HT-29 (cell line): ENCODE results near the gene CEP104. TPM values are rescaled to one million over a fixed set of nuclear protein-coding genes. Genes with fewer than 3 reads are reported as not detected.

Experiments used
- DNase-seq: peaks from one replicate; pipeline ENCODE4 v3.0.0-alpha.2; 2015; ENCODE audit warnings: low spot score
- total RNA-seq: library from RNA; depleted of rRNA; stranded (reverse); fragments of >200 nt; shearing (Covaris generic); gene quantifications from 2 replicates; pipeline ENCODE4 v1.2.3, GENCODE V29; 2014

CEP104 gene
- total RNA-seq, 1 experiment from 2014 or later, result 22.7 TPM

DNA sequence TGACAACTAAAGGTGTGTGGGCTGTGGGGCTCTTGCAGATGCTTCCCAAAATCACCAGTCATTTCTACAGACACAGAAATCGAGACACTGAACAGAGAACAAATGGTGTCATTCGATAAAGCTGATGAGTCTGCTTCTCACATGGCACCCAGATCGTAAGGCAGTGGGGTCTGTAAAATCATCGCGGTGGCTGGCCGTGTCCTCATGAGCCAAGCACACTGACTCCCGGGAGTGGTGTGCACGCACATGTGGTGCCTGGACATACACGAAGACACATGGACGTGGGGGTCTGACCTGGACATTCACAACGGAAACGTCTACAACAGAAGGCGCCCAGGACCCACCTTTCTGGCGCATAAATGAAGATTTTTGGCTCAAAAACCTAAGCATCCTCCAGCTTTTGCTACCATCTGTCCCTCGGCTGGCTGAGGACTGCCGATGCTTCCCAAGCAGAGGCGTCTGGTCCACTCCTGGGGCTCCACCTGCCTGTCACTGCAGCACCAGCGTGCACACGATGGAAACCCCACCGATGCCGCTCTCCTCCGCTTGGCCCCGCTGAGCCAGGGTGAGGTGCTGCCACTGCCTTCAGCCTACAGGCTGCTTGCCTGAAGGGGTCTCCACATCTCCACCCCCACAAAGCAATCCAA is 77.6 kb downstream of the CEP104 start:
- no peak for DNase-seq

DNA sequence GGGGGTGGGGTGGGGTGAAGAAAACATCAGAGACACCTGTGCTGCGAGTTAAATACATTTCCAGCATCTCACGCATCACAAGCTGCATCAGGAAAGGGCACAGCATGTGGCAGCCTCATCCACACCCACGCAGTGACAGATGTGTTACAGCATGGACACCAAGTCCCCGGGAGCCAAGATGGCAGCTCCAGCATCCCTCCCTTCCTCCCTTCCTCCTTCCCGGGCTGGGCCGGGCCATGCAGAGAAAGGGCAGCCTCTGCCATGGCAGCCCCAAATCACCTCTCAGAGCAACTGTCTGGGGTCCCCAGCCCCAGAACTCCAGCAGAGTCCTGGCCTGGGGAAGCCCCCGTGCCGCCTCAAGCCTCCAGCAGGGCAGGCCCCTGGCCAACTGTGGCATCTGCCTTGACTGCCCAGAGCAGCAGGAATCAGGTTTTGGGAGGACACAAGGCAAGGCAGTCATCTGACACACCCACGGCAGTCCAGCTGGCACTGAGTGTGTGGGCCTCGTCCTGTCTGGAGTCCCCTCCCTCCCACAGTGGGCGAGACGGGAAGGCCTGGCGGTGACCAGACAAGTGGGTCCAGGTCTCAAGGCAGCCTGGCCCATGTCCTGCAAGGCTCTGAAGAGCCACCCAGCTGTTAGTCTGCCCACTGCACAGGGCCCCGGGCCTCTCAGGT is 78.3 kb downstream of the CEP104 start:
- DNase-seq, result no peak

DNA sequence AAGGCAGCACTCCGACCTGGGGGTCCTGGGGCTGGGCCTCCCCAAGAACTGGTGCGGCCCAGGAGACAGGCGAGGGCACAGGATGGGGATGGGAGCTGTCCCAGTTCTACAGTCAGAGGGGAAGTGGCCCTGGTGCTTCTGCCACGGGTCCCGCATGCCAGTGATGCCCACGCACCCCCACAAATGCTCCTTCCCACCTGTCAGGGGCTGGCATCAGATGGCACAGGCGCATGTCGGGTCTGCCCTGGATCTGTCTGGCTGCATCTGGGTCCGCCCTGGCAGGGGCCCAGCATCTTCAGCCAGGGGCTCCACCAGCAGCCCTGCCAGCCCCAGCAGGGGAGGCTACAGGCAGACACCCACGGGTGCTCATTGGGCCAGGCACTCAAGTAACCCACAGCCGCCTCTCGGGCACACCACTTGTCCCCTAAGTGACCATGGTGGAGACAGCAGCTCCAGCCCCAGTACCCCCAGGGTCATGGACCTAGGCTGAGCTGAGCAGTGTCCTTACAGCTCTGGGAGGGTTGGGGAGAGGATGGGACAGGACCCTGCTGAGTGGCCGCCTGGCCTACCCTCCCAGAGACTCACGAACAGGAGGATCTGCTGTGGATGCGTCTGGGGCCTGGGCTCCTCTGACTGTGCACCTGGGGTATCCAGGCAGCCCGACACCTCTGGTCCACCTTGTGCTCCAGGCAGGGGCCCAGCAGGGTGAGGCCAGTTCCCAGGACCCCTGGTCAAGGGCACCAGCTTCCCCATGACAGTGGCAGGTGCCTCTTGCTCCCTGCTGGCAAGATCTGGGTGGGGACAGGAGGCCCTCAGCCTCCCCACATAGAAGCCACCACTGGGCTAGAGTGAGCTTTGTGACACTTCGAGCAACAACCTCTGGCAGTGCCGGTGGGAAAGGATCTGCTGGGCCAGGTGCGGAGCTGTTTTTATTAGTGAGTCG is 79.1 kb downstream of the CEP104 start:
- DNase-seq, result no peak

DNA sequence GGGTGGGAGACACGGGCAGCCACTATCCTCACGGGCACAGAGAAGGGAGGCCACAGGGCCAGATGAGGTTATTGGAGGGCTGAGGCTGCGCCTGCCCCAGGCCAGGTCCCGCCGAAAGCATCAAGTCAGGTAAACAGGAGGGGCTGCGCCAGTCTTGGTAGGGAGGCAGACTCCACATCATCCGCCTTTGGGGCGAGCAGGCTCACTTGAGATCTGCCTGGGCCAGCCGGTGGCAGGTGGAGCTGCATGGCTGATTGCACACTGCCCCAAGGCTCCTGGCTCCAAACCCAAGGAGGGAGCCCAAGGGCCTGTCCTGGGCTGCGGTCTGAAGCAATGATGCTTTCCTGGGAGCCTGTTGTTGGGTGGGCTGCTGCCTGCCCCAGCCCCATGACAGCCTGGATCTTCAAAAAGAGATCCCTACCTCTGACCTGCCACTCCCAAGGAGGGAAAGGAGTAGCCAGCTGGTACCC is 79.9 kb downstream of the CEP104 start:
- DNase-seq, result no peak

DNA sequence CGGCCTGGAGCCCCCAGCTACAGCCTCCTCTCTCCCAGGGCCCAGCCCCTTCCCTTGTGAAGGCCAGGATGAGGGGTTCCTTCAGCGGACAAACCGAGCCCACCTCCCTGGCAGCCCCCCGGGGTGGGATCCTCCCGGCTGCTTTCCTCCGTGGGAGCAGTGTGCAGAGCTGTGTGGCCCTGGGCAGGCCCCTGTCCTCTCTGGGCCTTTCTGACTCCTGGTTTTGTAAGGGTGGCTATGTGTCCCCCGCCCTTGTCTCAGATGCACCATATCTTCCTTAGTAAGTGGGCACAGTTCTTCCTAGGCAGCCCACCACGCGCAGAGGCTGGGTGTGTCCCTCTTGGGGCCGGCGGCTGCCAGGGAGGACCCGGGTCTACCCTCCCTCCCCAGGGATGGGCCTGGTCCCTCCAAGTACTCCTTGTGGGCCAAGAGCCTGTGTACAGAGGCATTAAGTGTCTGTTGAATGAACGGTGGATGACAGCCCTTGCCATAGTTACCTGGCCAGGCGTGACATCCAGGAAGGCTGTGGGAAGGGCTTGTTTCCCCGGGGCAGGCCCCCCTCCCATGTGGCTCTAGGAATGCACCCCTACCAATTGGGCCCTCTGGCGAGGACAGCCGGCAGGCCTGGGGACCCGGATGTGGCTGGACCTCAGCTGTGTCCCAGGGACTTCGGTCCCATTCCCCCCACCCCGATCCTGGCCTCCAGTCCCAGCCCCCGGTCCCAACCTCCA is 80.6 kb downstream of the CEP104 start:
- DNase-seq, result no peak

DNA sequence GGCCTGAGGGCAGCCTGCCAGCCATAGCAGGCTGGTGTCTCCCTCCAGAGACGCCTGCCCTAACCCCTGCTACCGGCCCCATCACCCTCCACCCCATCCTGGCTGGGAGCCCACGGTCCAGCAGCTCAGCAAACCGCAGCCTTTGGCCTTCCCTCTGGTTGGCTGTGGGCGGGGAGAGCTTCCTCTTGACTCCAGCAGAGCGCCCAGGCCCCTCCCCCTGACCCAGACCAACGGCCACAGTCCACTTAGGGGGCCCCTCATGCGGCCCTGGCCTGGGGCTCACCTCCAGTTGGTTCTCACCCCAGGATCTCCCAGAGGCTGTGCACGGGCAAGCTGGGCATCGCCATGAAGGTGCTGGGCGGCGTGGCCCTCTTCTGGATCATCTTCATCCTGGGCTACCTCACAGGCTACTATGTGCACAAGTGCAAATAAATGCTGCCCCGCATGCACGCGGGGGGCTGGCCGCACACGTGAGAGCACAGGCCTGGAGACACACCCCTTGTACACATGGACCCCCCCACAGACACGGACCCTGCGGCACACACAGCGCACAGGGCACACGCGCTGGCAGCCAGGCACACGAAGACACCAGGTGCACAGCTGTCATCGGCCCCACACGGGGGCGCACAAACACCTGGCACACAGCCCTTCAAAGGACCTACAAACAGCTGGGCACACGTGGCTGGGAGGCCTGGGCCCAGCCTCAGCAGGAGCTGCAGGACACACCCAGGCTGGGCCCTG is 81.4 kb downstream of the CEP104 start:
- peak; percentile 82 for DNase-seq

DNA sequence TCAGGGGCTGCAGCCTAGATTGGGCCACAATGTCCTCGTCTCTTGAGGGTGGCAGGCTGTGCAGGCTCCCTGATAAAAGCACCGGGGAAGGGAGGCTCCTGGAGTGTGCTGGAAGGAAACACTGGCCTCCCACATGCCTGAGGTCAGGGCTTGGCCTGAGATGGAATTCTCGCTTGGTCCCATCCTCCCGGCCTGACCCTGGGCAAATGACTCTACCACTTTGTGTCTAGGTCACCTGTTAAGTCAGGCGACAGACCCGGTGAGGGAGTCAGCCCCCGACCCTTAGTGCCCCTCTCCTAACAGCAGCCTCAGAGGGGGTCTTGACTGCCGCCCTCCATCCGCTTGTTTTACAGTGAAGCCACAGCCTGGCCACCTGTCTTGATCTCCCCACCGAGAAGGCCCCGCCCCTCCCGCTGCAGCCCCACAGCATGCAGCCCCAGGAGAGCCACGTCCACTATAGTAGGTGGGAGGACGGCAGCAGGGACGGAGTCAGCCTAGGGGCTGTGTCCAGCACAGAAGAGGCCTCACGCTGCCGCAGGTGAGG is 82.0 kb downstream of the CEP104 start:
- DNase-seq, result no peak

DNA sequence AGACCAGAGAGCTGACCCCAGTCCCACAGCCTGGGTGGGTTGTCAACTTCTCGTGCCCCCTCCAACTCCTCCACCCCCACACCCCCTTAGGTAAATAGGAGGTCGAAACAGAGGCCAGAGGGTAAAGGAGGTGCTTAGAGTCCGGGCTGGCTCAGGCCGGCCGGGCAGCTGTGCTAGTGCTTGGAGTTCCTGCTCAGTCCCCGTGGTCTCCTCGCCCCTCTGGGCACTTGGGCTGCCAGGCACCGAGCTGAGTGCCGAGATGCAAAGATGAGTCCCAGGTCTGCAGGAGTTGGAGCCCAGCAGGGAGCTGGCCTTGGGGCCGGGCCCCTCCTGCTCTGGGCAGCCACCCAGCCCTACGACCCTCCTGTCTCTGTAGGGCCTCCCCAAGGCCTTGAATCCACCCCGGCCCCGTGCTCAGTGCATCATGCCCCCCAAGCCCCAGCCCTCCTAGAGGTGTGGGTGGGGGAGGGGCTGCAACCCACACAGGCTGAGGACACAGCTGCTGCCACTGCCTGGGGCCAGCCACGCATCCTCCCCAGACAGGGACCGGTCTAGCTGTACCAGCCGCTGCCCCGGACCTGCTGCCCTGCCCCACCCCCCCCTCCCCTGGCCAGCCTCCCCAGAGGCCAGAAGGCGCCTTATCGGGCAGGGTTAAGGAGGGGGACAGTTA is 82.6 kb downstream of the CEP104 start:
- no peak for DNase-seq

DNA sequence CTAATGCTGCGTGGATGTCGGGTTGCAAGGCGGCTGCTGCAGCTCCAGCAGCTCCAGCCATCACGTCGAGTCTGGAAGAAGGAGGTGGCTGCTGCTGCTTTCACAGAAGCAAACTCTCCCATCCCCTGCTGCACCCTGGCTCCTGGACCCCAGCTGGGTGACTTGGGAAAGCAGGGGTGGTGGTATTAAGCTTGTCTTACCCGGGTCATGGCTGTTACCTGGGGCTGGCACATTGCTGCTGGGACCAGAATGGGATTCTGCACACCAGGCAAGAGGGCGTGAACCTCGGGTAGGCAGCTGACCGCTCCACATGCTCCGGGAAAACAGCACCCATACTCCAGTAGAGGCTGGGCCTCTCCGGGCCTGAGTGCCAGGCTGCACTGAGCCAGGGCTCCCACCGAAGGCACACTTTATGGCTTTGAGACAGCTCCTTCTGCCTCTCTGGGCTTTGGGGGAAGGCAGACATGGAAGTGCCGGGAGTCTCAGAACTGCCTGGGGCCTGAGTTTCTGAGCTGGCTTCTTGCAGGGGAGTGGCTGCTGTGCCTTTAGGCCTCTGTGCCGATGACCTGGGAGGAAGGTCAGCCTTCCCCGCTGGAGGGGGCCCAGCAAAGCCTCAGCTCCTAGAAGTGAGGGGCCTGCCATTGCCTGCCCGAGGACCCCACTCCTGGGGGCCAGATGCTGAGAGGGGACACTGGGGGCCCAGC is 83.3 kb downstream of the CEP104 start:
- DNase-seq, result no peak

DNA sequence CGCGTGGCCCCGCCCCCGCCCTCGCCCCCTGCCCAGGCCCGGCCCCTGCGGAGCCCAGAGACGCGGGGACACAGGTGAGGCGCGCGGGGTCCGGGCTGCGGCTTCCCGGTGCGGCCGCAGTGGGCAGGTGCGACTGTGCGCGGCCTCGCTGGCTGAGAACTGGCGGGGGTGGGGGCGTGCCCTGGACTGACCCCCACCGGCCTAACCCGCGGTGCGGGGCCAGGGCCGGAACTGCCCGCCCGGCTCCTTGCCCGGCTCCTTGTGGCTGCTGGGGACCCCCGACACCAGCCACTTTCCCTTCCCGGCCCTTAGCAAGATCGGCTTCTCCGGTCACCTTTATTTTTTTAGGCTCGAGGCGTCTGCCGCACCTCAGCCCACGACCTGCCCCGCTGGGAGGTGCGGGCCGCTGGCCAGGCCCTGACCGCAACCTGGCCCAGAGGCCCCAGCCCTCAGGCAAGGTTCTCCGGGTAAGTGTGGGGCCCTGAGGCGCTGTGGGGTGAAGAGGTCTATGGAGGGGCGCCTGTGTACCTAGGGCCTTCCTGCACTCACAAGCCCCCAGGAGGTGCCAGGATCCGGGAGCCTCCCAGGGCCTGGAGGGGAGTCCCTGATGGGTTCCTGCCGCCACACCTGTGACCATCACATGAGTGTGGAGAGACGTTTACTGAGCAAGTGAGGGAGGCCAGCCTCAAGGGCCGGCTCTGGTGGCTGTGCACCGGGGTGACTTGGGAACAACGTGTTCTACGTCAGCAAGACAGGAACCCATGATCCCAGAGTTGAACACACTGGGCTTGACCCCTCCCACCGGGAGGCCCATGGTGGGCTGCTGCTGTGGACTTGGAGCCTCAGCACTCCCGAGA is 84.1 kb downstream of the CEP104 start, which contains the start of gene SMIM1:
TSS of gene SMIM1 (plus strand) at position 35 of the 857 bp plus-strand sequence. CDS start 2,625 bp downstream, outside the sequence.
- no peak for DNase-seq

DNA sequence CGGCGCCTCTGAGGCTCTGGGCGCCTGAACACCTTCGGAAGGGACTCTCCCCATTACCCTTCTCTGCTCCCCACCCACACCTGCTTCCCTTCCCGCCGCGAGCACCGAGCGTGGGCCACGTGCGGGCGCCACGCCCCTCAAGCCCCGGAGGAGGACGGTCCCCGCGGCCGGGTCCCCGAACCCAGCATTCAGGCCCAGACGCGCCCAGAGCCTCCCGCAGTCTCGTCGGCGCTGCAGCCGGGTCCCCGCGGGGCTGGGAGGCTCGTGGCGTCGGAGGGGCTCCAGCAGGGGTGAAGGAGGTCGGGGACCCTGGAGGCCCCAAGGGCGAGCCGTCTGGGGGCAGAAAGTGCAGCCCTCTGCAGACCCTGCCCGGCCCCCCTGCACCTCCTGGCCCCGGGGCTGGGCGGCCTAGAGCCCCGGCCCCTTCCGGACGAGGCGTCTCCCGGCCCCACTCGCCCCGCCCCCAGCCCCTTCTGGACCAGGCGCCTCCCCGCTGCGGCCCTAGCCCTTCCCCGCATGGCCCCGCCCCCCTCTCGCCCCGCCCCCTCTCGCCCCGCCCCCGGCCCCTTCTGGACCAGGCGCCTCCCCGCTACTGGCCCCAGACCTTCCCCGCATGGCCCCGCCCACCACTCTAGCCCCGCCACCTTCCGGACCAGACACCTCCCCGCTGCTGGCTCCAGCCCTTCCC is 84.8 kb downstream of the CEP104 start:
- peak; percentile 48 for DNase-seq

DNA sequence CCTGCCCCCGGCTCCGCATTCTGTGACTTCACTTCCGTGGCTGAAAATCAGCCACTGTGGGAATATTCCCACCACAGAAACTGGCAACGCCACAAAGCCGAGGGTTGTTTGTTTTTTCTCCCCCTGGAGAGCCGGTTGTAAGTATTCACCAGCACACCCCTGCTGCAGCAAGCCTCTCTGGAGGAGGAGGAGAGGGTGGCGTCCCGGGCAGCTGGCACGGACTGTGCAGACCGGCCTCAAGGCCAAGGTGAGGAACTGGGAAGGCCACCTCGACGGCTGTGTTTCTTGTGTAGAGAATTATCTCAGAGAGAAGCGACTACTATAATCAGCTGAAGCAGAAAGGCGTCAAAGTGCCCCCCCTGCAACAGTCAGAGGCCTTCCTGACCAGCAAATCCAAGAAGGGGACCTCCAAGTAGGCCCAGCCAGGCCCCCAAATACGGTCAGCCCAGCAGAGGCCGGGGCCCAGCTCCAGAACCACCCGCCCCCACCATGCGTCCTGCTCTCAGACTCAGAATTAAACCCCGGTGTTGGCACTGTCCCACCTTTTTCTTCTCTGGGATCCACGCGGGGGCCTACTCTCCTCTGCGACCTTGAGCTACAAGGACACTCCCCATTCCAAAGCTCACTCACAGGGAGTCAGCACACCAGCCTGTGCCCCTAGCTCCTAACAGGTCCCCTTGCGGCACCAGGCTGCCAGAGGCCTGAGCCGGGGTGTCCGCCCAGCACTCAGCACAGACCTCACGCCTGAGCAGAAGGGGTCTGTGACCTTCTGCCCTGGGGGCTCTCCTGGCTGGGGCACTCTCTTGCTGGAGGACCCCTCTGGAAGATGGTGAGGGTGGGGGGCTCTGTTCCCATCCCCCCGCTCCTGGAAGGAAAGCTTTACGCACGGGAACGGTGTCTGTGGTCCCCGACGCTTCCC is 85.6 kb downstream of the CEP104 start:
- no peak for DNase-seq

DNA sequence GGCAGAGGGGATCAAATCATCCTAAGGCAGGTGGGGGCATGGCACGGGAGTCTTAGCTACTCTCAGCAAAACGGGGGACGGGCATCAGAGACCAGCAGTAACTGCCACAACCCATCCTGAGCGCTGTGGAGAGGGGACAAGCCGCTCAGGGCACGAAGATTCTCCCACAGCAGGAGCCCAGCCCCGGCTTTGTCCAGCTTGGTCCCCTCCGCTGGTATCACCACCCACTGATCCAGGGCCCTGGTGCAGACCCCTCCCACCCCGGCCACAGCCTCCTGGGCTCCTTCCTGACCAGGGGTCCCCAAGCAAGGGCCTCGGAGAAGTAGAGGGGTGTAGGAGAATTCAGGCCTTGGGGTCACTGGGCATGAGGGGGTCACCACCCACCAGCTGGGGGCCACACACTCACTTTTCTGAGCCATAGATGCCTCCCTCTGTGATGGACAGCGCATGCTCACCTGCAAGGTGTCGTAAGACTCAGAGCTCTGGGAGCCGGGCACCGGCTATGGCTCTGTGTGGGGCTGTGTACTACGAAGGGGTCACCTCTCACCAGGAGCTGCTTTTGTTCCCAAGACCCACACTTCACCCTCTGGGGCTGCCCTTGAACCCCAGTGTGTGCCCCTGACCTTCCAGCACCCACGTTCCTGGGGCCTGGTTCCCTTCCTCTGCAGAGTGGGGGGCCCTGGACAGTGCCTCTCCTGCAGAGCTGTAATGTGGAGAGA is 86.8 kb downstream of the CEP104 start:
- no peak for DNase-seq

DNA sequence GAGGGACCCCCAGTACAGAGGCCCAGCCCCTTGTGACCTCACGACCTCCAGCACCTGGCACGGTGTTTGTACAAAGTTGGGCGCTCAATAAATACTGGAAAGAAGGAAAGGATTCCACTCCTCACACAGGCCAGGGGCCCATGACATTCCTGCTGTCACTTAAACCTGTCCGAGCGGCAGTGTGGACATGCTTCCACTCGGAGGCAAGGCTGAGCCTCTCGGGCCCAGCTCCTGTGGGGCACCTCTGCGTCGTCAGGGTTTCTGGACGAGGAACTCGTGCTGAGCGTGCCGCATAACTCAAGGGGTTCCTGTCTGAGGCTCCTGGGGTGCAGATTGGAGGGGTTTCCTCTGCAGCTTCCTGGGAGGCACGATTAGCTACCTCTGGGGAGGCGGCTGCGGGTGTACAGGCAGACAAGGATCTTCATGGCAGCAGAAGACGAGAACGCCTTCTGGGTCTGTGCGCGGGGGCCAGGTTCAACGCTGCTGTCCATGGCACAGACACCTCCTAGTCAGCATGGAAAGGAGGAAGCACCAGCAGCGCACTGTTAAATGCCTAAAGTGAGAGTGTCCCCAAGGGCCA is 88.1 kb downstream of the CEP104 start:
- DNase-seq, result no peak

DNA sequence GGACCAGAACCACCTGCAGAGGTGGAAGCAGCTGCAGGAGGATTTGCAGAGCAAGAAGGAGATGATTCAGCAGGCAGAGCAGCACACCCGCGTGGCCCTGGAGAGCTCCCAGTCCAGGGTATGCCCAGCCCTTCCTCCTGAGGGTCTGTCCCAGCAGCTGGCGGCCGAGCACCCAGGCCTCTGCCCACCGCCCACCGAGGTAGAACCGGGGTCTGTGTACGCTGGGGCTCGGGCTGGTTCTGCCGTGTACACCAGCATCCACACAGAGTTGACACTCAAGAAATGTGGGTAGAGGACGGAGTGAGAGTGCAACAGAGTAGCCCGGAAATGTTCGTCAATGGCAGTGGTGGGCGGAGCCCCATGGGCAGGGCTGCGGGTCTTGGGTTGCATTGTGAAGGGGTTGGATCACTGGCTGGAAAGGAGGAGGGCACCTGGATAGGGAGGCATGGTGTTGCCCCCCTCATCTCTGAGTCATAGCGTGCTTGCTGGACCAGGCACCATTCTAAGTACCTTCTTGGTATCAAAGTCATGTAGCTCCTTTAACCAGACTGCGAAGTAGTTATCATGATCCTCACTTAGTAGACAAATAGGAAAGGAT is 89.6 kb downstream of the CEP104 start:
- DNase-seq, result no peak
